T-helper 22 cell (primary cell): Measurements from ENCODE around the gene SCUBE1.
A peak's percentile ranks its signal among the peaks of the same experiment; 100 is the strongest.
"Not testable (repeated sequence)": the region's sequence is repeated elsewhere in the genome, so short reads cannot be mapped to it uniquely, and the experiment has no call there.

Experiments used
- DNase-seq: peaks from one replicate; pipeline ENCODE4 v3.0.0-alpha.2; 2020; ENCODE audit warnings: low read depth

Gene SCUBE1

GRCh38 chr22:43356881-43357280 is 13.7 kb upstream of the SCUBE1 start:
- DNase-seq = no peak

DNA sequence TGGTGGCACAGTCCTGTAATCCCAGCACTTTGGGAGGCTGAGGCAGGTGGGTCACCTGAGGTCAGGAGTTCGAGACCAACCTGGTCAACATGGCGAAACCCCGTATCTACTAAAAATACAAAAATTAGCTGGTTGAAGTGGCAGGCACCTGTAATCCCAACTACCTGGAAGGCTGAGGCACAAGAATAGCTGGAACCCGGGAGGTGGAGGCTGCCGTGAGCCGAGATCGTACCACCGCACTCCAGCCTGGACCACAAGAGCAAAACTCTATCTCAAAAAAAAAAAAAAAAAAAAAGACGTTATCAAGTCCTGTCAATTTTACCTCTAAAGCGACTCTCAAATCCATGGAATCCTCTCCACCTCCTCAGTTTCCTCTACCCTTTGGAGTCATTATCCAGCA is 12.5 kb upstream of the SCUBE1 start:
- DNase-seq = not testable (repeated sequence)

GRCh38 chr22:43351966-43352345 is 8.8 kb upstream of the SCUBE1 start:
- DNase-seq = no peak

DNA sequence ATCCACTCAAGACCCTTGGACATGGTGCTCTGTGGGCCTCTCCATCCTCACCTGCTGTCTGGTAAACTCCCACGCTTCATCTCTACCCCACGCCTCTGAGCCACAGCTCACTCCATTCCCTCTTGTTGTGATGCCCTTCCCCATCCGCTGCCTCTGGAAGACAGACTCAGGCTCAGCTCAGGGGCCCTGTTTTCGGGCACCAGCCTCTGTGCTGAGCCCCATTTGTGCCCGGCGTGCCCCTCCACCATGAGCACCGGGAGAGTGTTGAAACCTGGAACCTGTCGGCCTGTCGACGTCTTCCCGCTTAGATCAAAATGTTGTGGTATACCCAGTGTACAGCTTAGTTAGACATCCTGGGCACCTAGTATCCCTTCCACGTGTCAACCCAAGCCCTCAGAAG is 6.5 kb upstream of the SCUBE1 start:
- no peak for DNase-seq

DNA sequence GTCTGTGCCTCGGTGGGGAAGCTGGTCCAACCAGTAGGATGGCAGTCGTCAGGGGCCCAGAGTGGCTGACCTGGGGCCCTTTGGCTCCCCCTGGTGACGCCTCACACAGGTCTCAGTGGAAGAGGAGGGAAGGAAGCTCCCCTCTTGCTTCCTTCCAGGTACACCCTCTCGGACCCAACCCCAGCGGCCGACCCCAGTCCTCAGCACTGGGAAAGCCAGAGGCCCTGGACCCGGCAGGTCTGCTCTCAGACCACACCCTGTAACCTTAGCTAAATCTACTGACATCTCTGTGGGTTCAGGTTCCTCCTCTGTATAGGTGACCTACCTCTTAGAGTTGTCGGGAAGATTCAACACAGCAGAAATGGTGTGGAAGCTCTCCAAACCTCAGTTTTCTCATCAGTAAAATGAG is 3.4 kb upstream of the SCUBE1 start:
- peak; percentile 21 for DNase-seq

DNA sequence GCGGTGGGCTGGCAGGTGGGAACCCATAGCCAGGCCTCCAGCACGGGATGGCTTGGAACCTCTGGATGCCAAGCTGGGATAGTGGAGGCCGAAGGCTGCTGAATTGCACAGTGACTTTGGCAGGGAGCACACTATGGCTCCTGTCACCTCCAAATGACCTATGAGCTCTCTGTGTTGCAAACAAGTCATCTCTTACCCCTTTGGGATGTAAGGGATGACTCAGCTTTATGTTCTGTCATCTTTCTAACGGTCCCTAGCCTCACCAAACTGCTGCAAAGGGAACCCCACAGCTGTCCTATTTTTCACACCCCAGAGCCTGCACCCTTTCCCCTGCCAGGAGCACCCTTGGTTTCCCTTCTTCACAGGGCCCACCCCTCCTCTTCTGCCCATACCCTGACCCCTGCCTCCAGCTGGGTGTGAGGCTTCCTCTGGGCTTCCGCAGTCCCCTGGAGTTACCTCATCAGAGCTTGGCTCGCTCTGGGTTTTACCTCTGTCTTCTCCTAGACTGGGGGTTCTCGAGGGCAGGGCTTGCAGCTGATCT is 2.7 kb upstream of the SCUBE1 start:
- no peak for DNase-seq

GRCh38 chr22:43345356-43345755 is 2.2 kb upstream of the SCUBE1 start:
- DNase-seq = no peak

DNA sequence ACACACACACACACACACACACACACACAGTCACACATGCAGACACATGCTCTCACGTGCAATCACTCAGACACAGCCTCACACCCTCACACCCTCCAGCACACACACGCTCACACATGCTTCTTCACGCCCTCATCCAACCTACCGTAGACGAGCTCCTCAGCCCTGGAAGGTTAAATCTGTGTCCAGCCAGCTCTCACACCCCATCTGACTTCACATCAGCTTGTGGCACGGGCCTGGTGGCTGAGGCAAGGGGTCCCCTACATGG is 1.3 kb upstream of the SCUBE1 start:
- DNase-seq = no peak

- no peak for DNase-seq
Measured at GRCh38 chr22:43343670-43344519, 723 bp upstream of the SCUBE1 start.

DNA sequence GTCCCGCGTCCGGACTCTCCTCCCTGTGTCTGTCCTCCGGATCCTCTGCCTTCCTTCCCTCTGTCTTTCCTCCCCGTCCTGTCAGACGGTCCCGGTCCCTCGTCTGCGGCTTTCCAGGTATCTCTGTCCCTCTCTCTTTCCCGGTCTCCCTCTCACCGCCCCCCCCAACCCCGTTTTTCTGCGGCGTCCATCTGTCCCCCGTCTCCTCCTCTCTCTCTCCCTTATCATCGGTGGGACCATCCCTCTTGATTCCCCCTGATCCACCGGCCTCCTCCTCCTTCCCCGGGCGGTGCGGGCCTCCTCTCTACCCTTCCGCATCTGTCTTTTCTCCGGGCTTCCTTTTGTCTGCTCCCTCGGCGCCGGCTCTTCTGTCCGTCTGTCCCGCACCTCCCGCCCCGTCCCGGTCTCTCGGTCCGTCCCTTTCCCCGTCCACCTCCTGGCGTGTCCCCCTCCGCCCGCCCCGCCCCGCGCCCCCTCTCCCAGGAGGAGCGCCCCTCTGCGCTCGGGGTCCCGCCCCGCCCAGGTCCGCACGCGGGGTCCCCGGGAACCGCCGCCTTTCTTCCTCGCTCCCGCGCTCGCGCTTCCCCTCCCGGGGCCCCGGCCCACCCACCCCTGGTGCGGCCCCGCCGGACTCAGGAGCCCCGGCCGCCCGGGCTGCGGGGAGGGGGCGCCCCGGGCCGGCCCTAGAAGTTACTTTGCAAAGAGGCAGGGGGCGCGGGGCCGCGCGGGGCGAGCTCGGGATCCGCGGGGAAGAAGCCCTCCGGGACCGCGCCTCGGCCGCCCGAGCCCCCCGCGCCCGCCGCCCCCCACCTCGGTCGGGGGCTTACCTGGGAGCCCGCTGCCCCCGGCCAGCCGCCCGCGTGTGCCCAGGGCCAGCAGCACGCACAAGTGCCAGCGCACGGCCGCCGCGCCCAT is 568 bp downstream of the SCUBE1 start:
- no peak for DNase-seq

GRCh38 chr22:43341565-43341964 is 1.6 kb downstream of the SCUBE1 start:
- DNase-seq = no peak

GRCh38 chr22:43338766-43339345 is 4.3 kb downstream of the SCUBE1 start:
- no peak for DNase-seq

- DNase-seq = no peak
Measured at GRCh38 chr22:43337946-43338345, 5.2 kb downstream of the SCUBE1 start.

DNA sequence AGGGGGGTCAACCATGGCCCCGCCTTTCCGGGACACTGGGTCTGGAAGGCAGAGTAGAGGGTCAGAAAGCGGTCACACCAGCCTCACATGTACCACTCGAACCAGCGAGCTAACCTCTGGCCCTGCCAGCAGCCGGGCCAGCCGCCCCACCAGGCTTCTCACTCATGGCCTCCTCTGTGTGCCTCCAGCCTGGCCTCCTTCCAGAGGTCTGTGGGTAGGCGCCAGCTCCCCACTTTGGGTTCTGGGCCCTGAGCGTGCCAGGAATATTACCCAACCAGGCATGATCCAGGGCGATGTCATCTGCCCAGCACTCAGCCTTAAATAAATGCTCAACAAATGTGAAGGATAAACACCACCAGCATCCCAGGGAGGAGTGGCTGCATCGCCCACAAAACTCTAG is 5.8 kb downstream of the SCUBE1 start:
- no peak for DNase-seq

- DNase-seq = no peak
Measured at GRCh38 chr22:43334378-43334777, 8.8 kb downstream of the SCUBE1 start.

GRCh38 chr22:43333978-43334377 is 9.2 kb downstream of the SCUBE1 start:
- DNase-seq = no peak

DNA sequence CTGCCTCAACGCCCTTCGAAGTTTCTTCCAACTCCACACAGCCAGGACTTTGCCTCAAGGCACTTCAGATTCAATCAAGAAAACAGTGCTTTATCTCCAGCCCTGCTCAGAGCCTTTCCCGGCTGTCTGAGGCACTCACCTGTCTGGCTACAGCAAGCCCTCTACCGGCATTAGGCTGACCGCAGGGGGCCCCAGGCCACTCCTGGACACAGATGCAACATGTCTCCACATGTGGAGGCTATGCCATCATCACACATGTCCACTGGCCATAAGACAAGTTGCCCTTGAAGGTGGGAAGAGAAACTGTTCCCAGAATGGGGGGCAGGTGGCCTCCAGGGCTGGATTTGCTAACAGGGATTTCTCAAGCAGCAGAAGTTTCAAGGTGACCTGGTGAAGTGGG is 10.0 kb downstream of the SCUBE1 start:
- no peak for DNase-seq

- no peak for DNase-seq
Measured at GRCh38 chr22:43331698-43332097, 11.5 kb downstream of the SCUBE1 start.

DNA sequence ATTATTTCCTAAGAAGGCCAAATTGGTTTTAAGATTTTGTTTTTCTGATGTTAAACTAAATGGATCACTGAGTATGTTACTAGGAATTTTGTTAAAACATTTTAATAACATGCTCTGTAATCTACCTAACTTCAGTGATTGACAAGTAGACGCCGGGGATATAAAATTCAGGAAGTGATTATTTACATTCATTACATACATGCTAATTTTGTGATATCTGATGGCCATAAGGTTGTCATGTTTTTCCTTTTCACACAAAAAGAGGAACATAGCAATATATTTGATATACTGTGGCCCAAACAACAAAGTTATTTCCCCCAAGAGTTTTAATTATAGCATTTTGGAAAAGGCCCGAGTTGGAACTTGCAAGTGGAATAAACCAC is 12.1 kb downstream of the SCUBE1 start:
- DNase-seq = no peak

DNA sequence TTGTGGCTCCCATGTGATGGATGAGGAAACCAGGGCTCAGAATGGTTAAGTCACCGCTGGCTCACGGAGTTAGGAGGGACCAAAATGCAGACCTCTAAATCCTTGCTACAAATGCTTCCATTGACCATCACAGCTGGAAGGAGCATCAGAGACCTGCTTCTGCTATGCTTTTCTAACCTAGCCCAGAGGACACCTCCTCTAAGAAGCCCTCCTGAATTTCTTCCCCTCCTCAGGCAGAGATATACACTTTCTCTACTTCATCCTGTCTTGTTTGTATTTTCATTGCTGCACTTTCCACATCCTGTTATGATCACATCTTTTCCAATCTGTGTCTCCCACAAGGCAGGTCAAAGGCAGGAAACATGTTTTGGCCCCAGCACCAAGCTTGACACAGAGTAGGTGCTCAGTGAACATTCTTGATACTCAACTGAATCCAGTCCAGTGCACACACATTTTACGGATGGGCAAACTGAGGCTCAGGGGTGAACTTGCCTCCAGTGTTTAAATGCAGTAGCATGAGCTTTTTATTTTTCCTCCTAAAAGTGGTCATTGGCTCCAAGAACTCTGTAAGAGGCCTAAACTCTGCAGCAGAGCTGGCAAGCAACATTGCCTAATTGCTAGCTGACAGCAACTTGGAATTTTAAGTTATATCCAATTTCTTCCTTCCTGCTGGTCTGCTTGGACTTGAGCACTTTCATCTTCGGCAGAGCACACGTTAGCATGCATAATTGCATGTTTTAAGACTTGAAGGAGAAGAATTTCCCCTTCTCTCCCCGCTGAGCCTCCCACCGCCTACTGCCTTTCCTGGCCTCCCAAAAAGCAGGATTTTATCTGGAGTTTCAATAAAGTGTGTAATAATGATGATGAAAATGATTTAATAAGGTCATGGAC is 12.7 kb downstream of the SCUBE1 start:
- no peak for DNase-seq

GRCh38 chr22:43329061-43329460 is 14.1 kb downstream of the SCUBE1 start:
- DNase-seq = no peak

- DNase-seq = no peak
Measured at GRCh38 chr22:43327157-43327438, 16.1 kb downstream of the SCUBE1 start.
